PC-3 (cell line): ENCODE results near the gene BMP7.

Source experiments
- EZH2 ChIP-seq: fragments of 300-600 bp; sonication (generic); IDR thresholded peaks from one replicate; pipeline ENCODE4 v1.6.1; 2017; ENCODE audit warnings: antibody characterized with exemption, mild to moderate bottlenecking, low read length; ENCODE audit not compliant: unreplicated experiment
- EZH2phosphoT487 ChIP-seq: fragments of 300-600 bp; sonication (generic); IDR thresholded peaks from 2 replicates; pipeline ENCODE4 v1.6.1; 2018; ENCODE audit warnings: mild to moderate bottlenecking, antibody characterized with exemption, low read length, borderline replicate concordance
- TF ChIP-seq, protein P1 (sequence below): fragments of 300-600 bp; sonication (generic); conservative IDR thresholded peaks from 2 replicates; pipeline ENCODE4 v1.5.1; 2017; ENCODE audit warnings: antibody characterized with exemption, low read depth, mild to moderate bottlenecking, low read length

DNA sequence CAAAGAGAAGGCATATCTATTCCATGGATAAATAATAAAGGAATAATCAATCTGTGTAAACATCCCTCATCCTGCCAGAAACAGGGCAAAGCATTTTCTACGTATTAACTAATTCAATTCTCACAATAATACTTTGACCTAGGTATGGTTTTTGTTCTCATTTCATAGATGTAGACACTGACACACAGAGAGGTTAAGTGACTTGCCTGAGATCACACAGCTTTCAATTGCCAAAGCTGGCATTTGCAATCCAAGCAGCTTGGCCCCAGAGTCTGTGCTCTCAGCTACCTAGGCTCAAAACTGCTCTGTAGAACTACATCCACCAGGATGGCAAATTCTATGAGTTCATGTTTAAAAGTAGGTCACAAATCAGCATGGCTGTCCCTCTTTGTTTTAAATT lies 124.9 kb downstream of the BMP7 start:
- TF ChIP-seq EZH2 = no peak
- TF ChIP-seq, protein P1, sequence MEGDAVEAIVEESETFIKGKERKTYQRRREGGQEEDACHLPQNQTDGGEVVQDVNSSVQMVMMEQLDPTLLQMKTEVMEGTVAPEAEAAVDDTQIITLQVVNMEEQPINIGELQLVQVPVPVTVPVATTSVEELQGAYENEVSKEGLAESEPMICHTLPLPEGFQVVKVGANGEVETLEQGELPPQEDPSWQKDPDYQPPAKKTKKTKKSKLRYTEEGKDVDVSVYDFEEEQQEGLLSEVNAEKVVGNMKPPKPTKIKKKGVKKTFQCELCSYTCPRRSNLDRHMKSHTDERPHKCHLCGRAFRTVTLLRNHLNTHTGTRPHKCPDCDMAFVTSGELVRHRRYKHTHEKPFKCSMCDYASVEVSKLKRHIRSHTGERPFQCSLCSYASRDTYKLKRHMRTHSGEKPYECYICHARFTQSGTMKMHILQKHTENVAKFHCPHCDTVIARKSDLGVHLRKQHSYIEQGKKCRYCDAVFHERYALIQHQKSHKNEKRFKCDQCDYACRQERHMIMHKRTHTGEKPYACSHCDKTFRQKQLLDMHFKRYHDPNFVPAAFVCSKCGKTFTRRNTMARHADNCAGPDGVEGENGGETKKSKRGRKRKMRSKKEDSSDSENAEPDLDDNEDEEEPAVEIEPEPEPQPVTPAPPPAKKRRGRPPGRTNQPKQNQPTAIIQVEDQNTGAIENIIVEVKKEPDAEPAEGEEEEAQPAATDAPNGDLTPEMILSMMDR = no peak
- TF ChIP-seq EZH2phosphoT487 = no peak
